Glomerular endothelial cell (primary cell): ENCODE data around the gene SH3GL1. TPM values are rescaled to one million over a fixed set of nuclear protein-coding genes. Genes with fewer than 3 reads are reported as not detected.

Source experiments
- DNase-seq: peaks from one replicate; pipeline ENCODE4 v3.0.0-alpha.2; 2011; ENCODE audit warnings: low read depth, low spot score; ENCODE audit errors: extremely low read depth
- total RNA-seq: library from RNA; depleted of rRNA; stranded (reverse); fragments of >200 nt; gene quantifications from 2 replicates; pipeline ENCODE4 v1.2.3, GENCODE V29; 2015

Gene SH3GL1
- total RNA-seq, 1 donor from 2014 or later = 122 TPM

- DNase-seq = no peak
These were observed 32.7 kb upstream of the SH3GL1 start for GRCh38 chr19:4432918-4433506.

GRCh38 chr19:4431808-4432674 is 31.7 kb upstream of the SH3GL1 start:
- DNase-seq = no peak

- DNase-seq = no peak
These were observed 30.9 kb upstream of the SH3GL1 start for GRCh38 chr19:4431296-4431695.

- no peak for DNase-seq
These were observed 30.4 kb upstream of the SH3GL1 start for GRCh38 chr19:4430760-4431159.

GRCh38 chr19:4429771-4430171 is 29.4 kb upstream of the SH3GL1 start:
- DNase-seq = no peak

- no peak for DNase-seq
These were observed 28.9 kb upstream of the SH3GL1 start for GRCh38 chr19:4429256-4429655.

GRCh38 chr19:4428326-4428975 is 28.1 kb upstream of the SH3GL1 start:
- no peak for DNase-seq

- DNase-seq = no peak
These were observed 25.2 kb upstream of the SH3GL1 start for GRCh38 chr19:4425537-4425936.

GRCh38 chr19:4423416-4424126 is 23.2 kb upstream of the SH3GL1 start:
- no peak for DNase-seq

- no peak for DNase-seq
These were observed 15.9 kb upstream of the SH3GL1 start for GRCh38 chr19:4416268-4416667.

- no peak for DNase-seq
These were observed 15.0 kb upstream of the SH3GL1 start for GRCh38 chr19:4415352-4415751.

GRCh38 chr19:4414800-4415321 is 14.5 kb upstream of the SH3GL1 start:
- DNase-seq = no peak

GRCh38 chr19:4414144-4414799 is 13.9 kb upstream of the SH3GL1 start:
- no peak for DNase-seq

GRCh38 chr19:4413588-4413987 is 13.2 kb upstream of the SH3GL1 start:
- no peak for DNase-seq

- DNase-seq = no peak
These were observed 9.0 kb upstream of the SH3GL1 start for GRCh38 chr19:4409123-4409933.

GRCh38 chr19:4406626-4407025 is 6.3 kb upstream of the SH3GL1 start:
- DNase-seq = no peak

- DNase-seq = no peak
These were observed 5.6 kb upstream of the SH3GL1 start for GRCh38 chr19:4405977-4406376.

- no peak for DNase-seq
These were observed 2.8 kb upstream of the SH3GL1 start for GRCh38 chr19:4403005-4403761.
